Skeletal muscle satellite cell (primary cell): ENCODE results near the gene SREBF2.

Experiments used
- H3K27me3 ChIP-seq: 2 replicates; pipeline ENCODE4 v1.7.0; 2013; ENCODE audit warnings: low read length; ENCODE audit not compliant: control insufficient read depth, insufficient read depth
- H3K36me3 ChIP-seq: 2 replicates; pipeline ENCODE4 v1.7.0; 2013; ENCODE audit warnings: mild to moderate bottlenecking, control low read depth, low read length; ENCODE audit not compliant: insufficient read depth
- H3K4me1 ChIP-seq: 2 replicates; pipeline ENCODE4 v1.7.0; 2013; ENCODE audit warnings: low read length; ENCODE audit not compliant: control insufficient read depth, insufficient read depth
- H3K4me2 ChIP-seq: 2 replicates; pipeline ENCODE4 v1.7.0; 2013; ENCODE audit warnings: mild to moderate bottlenecking, low read length
- H3K4me3 ChIP-seq: 2 replicates; pipeline ENCODE4 v1.7.0; 2013; ENCODE audit warnings: low read length
- H3K9ac ChIP-seq: 2 replicates; pipeline ENCODE4 v1.7.0; 2013; ENCODE audit warnings: mild to moderate bottlenecking, low read depth, low read length, moderate library complexity
- H3K9me3 ChIP-seq: replicated peaks from 2 replicates; pipeline ENCODE4 v1.7.0; 2013; ENCODE audit warnings: mild to moderate bottlenecking, control low read depth, low read length

SREBF2 gene

DNA sequence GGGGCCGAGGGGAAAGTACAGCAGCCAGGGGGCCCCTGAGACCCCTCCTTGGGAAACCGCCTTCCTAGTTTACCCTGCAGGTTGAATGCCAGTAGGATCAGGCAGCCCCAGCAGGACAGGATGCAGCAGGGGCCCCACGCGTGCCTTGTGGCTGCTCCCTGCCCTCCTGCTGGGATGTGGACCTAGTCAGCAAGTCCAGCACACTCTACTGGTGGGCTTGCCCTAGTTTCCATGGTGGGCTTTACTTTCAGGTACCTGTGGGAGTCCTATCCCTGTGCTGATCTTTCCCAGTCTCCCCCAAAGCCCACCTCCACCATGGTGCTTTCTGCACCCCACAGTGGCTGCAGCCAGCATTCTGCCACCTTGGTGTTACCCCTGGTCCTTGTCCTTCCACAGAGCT, 59.8 kb downstream of the SREBF2 start:
- Histone ChIP-seq H3K4me1 (no peaks in the 10 kb centered on the region), H3K4me2 (no peak overlapping the region), H3K27me3 (no peaks in the 10 kb centered on the region), H3K9ac (no peak overlapping the region), H3K9me3 (no peaks in the 10 kb centered on the region), H3K36me3 (peaks cover 46% of the 10 kb centered on the region), H3K4me3 (no peak overlapping the region)

- Histone ChIP-seq H3K4me1 (no peaks in the 10 kb centered on the region), H3K4me2 (no peak overlapping the region), H3K4me3 (no peak overlapping the region), H3K9me3 (no peaks in the 10 kb centered on the region), H3K36me3 (peaks cover 45% of the 10 kb centered on the region), H3K27me3 (no peaks in the 10 kb centered on the region), H3K9ac (no peak overlapping the region)
Measured at GRCh38 chr22:41893591-41894375, 60.9 kb downstream of the SREBF2 start.

DNA sequence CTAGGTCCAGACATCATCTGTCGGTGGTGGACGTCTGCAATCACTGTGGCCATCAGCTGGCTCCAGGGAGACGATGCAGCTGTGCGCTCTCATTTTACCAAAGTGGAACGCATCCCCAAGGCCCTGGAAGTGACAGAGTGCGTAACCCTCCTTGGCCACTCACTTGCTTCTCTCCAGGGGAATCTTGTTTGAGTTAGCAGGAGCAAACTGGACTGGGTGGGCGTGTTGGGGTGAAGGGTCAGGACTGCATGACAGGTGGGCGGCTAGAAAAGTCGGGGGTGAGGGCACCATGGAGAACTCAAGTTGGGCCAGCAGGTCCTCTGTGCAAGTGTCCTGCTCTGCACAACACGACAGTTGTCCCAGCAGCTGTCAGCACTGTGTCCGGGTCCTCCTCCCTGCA, 65.7 kb downstream of the SREBF2 start:
- Histone ChIP-seq H3K9me3 (no peaks in the 10 kb centered on the region), H3K4me3 (no peak overlapping the region), H3K9ac (no peak overlapping the region), H3K4me1 (no peaks in the 10 kb centered on the region), H3K36me3 (peaks cover 58% of the 10 kb centered on the region), H3K27me3 (no peaks in the 10 kb centered on the region), H3K4me2 (no peak overlapping the region)

DNA sequence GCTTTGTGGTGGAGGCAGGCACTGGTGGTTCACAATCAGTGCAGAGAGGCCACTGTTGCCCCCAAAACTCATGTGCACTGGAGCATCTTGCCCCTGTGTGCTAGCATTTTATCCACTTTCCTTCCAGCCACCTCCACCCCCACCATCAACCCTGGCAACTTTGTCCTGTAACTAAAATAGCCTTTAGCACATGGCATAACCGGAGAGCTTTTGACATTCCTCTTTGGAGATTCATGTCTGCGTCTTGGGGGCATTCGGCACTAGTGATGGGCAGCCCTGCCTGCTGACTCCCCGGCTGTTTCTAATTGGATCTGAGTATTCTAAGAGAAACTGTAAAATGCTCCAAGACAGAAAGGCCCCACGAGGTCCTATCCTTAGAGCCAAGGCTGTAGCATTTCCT, 66.2 kb downstream of the SREBF2 start:
- Histone ChIP-seq H3K4me2 (no peak overlapping the region), H3K9me3 (no peaks in the 10 kb centered on the region), H3K4me3 (no peak overlapping the region), H3K4me1 (no peaks in the 10 kb centered on the region), H3K36me3 (peaks cover 61% of the 10 kb centered on the region), H3K27me3 (no peaks in the 10 kb centered on the region), H3K9ac (no peak overlapping the region)

GRCh38 chr22:41899992-41900651, 67.2 kb downstream of the SREBF2 start:
- Histone ChIP-seq H3K4me3 (no peak overlapping the region), H3K9me3 (no peaks in the 10 kb centered on the region), H3K27me3 (no peaks in the 10 kb centered on the region), H3K4me2 (no peak overlapping the region), H3K36me3 (peaks cover 60% of the 10 kb centered on the region), H3K9ac (no peak overlapping the region), H3K4me1 (no peaks in the 10 kb centered on the region)

DNA sequence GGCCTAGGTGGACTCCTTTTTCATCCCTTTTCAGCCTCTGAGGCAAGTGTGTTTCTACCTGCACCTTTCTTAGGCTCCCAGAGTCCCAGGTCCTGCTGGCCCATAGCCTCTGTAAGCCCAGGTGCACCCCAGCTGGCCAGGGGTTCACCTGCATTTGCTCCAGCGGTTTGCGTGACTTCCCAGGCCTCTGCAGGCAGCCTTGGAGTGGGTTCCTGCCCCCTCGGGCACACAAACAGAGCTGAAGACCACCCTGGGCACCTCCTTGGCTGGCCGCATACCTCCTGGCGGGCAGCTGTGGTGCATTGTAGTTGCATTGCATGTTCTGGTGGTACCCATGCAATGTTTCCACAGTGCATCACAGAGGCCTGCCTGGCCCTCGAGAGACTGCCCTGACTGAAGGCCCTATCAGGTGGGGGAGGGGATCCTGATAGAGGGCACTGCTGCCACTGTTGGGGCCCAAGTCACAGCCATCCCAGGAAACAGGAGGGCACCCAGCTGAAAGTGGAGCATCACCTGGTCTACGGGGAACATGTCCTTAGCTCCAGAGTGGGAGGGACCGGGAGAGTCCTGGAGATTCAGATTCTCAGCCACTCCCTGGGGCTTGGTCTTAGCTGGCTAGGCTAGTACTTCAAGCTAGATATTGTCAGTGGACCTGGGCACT, 67.9 kb downstream of the SREBF2 start:
- no peak overlapping the region for H3K9ac ChIP-seq
- H3K4me2 ChIP-seq = no peak overlapping the region
- no peaks in the 10 kb centered on the region for H3K4me1 ChIP-seq
- no peaks in the 10 kb centered on the region for H3K9me3 ChIP-seq
- no peak overlapping the region for H3K4me3 ChIP-seq
- H3K27me3 ChIP-seq = no peaks in the 10 kb centered on the region
- peaks cover 62% of the 10 kb centered on the region for H3K36me3 ChIP-seq

DNA sequence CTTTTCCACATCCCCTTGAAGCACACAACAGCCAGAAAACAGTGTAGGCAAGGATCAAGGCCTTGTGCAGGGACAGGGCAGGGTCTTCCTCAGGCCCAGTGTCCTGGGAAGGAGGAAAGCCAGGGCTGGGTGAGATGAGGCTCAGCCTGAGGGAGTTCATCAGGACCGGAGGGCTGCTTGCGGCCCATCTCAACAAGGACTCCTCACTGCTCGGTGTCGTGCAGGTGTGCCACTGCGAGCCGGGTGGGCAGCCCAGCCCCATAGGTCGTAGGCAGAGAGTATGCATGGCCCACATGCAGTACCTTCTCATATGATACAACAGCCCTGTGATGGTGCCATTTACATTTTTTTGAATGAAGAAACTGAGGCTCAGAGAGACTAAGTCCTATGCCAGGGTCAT, 69.1 kb downstream of the SREBF2 start:
- Histone ChIP-seq H3K9me3 (no peaks in the 10 kb centered on the region), H3K4me2 (no peak overlapping the region), H3K36me3 (peaks cover 64% of the 10 kb centered on the region), H3K9ac (no peak overlapping the region), H3K27me3 (no peaks in the 10 kb centered on the region), H3K4me1 (no peaks in the 10 kb centered on the region), H3K4me3 (no peak overlapping the region)

DNA sequence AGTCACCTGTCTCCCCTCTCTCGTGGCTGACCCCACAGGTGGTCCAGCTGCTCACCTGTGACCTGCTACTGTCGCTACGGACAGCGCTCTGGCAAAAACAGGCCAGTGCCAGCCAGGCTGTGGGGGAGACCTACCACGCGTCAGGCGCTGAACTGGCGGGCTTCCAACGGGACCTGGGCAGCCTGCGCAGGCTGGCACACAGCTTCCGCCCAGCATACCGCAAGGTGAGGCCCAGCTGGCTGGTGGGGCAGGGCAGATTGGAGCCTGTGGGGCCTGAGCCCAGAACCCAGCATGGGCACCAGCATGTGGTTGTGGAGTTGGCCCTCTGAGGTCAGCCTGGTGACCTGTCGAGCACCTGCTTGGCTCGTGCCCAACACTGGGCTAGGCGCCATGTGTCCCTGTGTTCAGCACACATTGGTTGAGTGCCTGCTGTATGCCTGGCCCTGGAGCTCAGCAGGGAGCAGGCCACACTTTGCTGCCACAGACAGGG, 70.1 kb downstream of the SREBF2 start:
- Histone ChIP-seq H3K4me1 (no peaks in the 10 kb centered on the region), H3K9me3 (no peaks in the 10 kb centered on the region), H3K36me3 (peaks cover 65% of the 10 kb centered on the region), H3K27me3 (no peaks in the 10 kb centered on the region), H3K4me2 (no peak overlapping the region), H3K4me3 (no peak overlapping the region), H3K9ac (no peak overlapping the region)

- Histone ChIP-seq H3K36me3 (peaks cover 51% of the 10 kb centered on the region), H3K4me2 (no peak overlapping the region), H3K9me3 (no peaks in the 10 kb centered on the region), H3K4me3 (no peak overlapping the region), H3K4me1 (no peaks in the 10 kb centered on the region), H3K9ac (no peak overlapping the region), H3K27me3 (no peaks in the 10 kb centered on the region)
Measured at GRCh38 chr22:41904450-41905410, 71.8 kb downstream of the SREBF2 start.

DNA sequence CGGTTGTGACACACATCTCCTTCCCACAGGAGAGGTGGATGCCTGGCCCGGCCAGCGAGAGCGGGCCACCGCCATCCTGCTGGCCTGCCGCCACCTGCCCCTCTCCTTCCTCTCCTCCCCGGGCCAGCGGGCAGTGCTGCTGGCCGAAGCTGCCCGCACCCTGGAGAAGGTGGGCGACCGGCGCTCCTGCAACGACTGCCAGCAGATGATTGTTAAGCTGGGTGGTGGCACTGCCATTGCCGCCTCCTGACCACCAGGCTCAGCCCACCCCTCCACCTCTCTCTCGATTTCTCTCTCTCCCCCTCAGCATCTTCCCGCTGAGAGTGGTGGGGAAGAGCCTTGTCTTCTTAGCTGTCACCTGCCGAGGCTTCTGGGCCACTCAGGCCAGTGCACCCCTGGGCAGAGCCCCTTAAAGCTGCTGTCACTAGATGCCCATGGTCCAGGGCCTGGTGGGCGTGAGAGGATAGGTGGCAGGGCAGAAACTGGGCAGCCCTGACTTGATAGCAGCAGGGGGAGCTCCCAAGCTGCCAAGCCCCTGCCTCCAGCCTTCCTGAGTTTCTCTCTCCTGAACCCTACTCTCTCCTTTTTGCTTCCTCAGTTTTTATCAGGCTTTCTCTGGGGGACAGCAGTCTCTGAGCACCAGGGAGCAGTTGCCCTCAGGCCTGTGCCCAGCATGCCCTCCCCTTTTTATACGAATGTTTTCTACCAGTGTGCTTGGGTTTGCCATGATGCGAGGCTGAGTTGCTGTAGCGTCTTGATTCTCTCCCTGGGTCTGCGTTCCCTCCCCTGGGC, 72.7 kb downstream of the SREBF2 start:
- peaks cover 42% of the 10 kb centered on the region for H3K36me3 ChIP-seq
- peaks cover 4% of the 10 kb centered on the region for H3K27me3 ChIP-seq
- no peaks in the 10 kb centered on the region for H3K9me3 ChIP-seq
- peaks cover 5% of the 10 kb centered on the region for H3K4me1 ChIP-seq
- H3K9ac ChIP-seq = no peak overlapping the region
- no peak overlapping the region for H3K4me2 ChIP-seq
- no peak overlapping the region for H3K4me3 ChIP-seq
